Astrocyte of the cerebellum (primary cell): Measurements from ENCODE around the gene HMG20B.
"Not testable (repeated sequence)": the region's sequence is repeated elsewhere in the genome, so short reads cannot be mapped to it uniquely, and the experiment has no call there.

Experiments
- DNase-seq: peaks from one replicate; pipeline ENCODE4 v3.0.0-alpha.2; 2011; ENCODE audit warnings: low read depth
- H3K4me3 ChIP-seq: 2 replicates; pipeline ENCODE4 v1.5.1; 2011; ENCODE audit warnings: mild to moderate bottlenecking, low read depth, low read length, moderate library complexity
- in situ Hi-C: cut with HindIII; loops from 2 replicates; pipeline ENCODE4 v1.10.0; 2017; ENCODE audit warnings: low sequenced_read_pairs
- TF ChIP-seq, protein P1 (sequence below): IDR thresholded peaks from 2 replicates; pipeline ENCODE4 v1.5.1; 2012; ENCODE audit warnings: low read length, low read depth, moderate library complexity, mild to moderate bottlenecking; ENCODE audit errors: missing control alignments

Gene HMG20B

GRCh38 chr19:3576696-3577443 is 4.1 kb downstream of the HMG20B start:
- DNase-seq = peak; percentile 40
- TF ChIP-seq, protein P1, sequence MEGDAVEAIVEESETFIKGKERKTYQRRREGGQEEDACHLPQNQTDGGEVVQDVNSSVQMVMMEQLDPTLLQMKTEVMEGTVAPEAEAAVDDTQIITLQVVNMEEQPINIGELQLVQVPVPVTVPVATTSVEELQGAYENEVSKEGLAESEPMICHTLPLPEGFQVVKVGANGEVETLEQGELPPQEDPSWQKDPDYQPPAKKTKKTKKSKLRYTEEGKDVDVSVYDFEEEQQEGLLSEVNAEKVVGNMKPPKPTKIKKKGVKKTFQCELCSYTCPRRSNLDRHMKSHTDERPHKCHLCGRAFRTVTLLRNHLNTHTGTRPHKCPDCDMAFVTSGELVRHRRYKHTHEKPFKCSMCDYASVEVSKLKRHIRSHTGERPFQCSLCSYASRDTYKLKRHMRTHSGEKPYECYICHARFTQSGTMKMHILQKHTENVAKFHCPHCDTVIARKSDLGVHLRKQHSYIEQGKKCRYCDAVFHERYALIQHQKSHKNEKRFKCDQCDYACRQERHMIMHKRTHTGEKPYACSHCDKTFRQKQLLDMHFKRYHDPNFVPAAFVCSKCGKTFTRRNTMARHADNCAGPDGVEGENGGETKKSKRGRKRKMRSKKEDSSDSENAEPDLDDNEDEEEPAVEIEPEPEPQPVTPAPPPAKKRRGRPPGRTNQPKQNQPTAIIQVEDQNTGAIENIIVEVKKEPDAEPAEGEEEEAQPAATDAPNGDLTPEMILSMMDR = no peak
- in situ Hi-C loops = loop anchor here (5.0 kb wide), 1 partner anchor 45 kb away; no protein-coding TSS in a partner anchor

DNA sequence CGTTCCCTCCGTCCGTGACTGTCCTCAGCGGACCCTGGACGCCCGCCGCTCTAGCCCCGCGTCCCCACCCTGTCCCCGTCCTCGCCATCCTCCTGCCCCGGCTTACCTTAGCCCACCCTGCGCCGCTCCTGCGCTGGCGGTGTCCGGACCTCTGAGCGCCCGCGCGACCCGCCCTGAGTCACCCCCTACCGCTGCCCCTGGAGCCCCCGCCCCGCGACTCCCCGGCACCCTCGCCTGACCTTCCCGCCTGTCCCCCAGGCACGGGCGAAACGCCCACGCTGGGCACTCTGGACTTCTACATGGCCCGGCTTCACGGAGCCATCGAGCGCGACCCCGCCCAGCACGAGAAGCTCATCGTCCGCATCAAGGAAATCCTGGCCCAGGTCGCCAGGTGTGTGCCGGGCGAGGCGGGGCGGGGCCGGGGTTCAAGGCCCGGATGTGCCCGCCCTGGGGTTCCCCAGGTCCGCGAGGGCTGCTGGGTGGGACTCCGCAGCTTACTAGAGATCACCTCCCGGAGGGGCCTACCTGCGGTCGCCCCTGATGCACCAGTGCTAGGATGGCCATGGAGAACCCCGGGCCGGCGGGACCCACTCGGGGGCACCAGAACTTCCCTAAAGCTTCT is 5.1 kb downstream of the HMG20B start:
- H3K4me3 ChIP-seq = no peak overlapping the region
- DNase-seq = no peak
- in situ Hi-C loops = loop anchor here (5.0 kb wide), 1 partner anchor 44 kb away; no protein-coding TSS in a partner anchor
- TF ChIP-seq, protein P1 = no peak

More at GRCh38 chr19:3576696-3577443, 4.1 kb downstream of the HMG20B start:
- peak overlapping the region; percentile 26 for H3K4me3 ChIP-seq

GRCh38 chr19:3578390-3578789 is 5.6 kb downstream of the HMG20B start:
- no peak for DNase-seq
- H3K4me3 ChIP-seq = no peak overlapping the region
- in situ Hi-C loops = loop anchor here (5.0 kb wide), 1 partner anchor 44 kb away; no protein-coding TSS in a partner anchor
- TF ChIP-seq, protein P1 = no peak

DNA sequence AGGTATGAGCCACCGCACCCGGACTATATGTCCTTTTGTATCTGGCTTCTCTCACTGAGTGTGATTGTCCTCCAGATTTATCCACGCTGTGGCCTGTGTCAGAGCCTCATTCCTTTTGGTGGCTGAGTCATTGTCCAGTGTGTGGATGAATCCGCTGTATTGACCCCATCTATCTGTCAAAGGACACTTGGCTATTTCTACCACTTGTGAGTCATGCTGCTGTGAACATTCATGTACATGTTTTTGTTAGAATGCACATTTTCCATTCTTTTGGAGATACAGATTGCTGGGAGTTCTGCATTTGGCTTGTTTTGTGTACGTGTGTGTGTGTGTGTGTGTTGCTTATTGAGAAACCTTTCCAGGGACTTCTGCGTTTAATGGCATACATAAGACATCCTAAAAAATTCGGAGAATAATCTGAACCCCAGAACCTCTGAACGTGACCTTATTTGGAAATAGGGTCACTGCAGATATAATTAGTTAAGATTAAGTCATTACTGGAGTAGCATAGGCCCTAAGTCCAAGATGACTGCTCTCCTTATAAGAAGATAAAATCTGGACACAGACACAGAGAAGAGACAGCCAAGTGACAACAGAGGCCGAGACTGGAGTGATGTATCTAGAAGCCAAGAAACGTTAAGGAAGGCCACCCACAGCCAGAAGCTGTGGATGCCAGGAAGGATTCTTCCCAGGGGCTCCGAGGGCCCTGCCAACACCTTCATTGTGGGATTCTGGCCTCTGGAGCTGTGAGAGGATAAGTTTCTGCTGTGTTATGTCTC is 7.6 kb downstream of the HMG20B start:
- H3K4me3 ChIP-seq = no peak overlapping the region
- peak; percentile 55 for DNase-seq
- in situ Hi-C loops = no loop called here

DNA sequence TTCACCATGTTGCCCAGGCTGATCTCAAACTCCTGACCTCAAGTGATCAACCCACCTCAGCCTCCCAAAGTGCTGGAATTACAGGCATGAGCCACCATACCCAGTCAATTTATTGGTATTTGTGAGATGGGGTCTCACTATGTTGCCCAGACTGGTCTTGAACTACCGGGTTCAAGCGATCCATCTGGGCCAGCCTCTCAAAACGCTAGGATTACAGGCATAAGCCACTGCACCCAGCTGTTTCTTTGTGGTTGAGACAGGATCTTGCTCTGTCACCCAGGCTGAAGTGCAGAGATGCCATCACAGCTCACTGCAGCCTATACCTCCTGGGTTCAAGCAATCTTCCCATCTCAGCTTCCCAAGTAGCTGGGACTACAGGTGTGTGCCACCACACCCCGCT is 9.0 kb downstream of the HMG20B start:
- H3K4me3 ChIP-seq, in situ Hi-C loops, DNase-seq: not testable (repeated sequence)

More for the DNA sequence above, 7.6 kb downstream of the HMG20B start:
- TF ChIP-seq, protein P1 = no peak

DNA sequence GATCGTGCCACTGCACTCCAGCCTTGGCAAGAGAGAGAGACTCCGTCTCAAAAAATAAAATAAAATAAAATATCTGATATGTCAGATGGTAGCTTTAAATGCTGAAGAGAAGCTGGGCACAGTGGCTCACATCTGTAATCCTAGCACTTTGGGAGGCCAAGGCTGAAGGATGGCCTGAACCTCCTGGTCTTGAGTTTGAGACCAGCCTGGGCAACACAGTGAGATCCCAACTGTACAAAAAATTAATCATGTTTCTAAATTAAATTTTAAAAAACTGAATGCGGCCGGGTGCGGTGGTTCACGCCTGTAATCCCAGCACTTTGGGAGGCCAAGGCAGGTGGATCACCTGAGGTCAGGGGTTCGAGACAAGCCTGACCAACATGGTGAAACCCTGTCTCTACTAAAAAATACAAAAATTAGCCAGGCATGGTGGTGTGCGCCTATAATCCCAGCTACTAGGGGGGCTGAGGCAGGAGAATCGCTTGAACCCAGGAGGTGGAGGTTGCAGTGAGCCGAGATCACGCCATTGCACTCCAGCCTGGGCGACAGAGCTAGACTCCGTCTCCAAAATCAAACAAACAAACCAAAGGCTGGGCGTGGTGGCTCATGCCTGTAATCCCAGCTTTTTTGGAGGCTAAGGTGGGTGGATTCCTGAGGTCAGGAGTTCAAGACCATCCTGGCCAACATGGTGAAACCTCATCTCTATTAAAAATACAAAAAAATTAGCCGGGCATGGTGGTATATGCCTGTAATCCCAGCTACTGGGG is 11.5 kb downstream of the HMG20B start:
- H3K4me3 ChIP-seq, DNase-seq, in situ Hi-C loops: not testable (repeated sequence)
